Measurements from ENCODE around the gene SOD1.

The SOD1 gene

GRCh38 chr21:31696424-31696823, 36.9 kb downstream of the SOD1 start:
- H3K4me3 ChIP-seq (ENCODE audit: low read depth, low read length): no peak overlapping the region
- no peak for DNase-seq (ENCODE audit: low read depth)
- TF ChIP-seq CTCF (conservative IDR thresholded peaks at IDR 0.05; ENCODE audit: low read depth, low read length): no peak

GRCh38 chr21:31698461-31698860, 39.0 kb downstream of the SOD1 start:
- no peak overlapping the region for H3K4me3 ChIP-seq (ENCODE audit: low read depth, low read length)
- no peak for DNase-seq (ENCODE audit: low read depth)
- no peak for TF ChIP-seq CTCF (conservative IDR thresholded peaks at IDR 0.05; ENCODE audit: low read depth, low read length)

- DNase-seq (ENCODE audit: low read depth): no peak
- no peak for TF ChIP-seq CTCF (conservative IDR thresholded peaks at IDR 0.05; ENCODE audit: low read depth, low read length)
- H3K4me3 ChIP-seq (ENCODE audit: low read depth, low read length): no peak overlapping the region
Measured at GRCh38 chr21:31700040-31700439, 40.5 kb downstream of the SOD1 start.

GRCh38 chr21:31706562-31706961, 47.1 kb downstream of the SOD1 start:
- no peak overlapping the region for H3K4me3 ChIP-seq (ENCODE audit: low read depth, low read length)
- no peak for DNase-seq (ENCODE audit: low read depth)
- TF ChIP-seq CTCF (conservative IDR thresholded peaks at IDR 0.05; ENCODE audit: low read depth, low read length): no peak

- no peak overlapping the region for H3K4me3 ChIP-seq (ENCODE audit: low read depth, low read length)
- TF ChIP-seq CTCF (conservative IDR thresholded peaks at IDR 0.05; ENCODE audit: low read depth, low read length): no peak
- DNase-seq (ENCODE audit: low read depth): no peak
Measured at GRCh38 chr21:31707499-31707898, 48.0 kb downstream of the SOD1 start.

- H3K4me3 ChIP-seq (ENCODE audit: low read depth, low read length): no peak overlapping the region
- no peak for TF ChIP-seq CTCF (conservative IDR thresholded peaks at IDR 0.05; ENCODE audit: low read depth, low read length)
- no peak for DNase-seq (ENCODE audit: low read depth)
Measured at GRCh38 chr21:31708541-31708940, 49.0 kb downstream of the SOD1 start.

- no peak overlapping the region for H3K4me3 ChIP-seq (ENCODE audit: low read depth, low read length)
- peak; percentile 67 for DNase-seq (ENCODE audit: low read depth)
- TF ChIP-seq CTCF (conservative IDR thresholded peaks at IDR 0.05; ENCODE audit: low read depth, low read length): no peak
Measured at GRCh38 chr21:31710586-31710985, 51.1 kb downstream of the SOD1 start.

Data from choroid plexus epithelial cell (primary cell).